Neural cell (in vitro differentiated cells): Measurements from ENCODE around the gene COL4A1.

ENCODE experiments used
- CTCF ChIP-seq: fragments of 450-650 bp; IDR thresholded peaks from 2 replicates; pipeline ENCODE4 v1.5.1; 2014; ENCODE audit warnings: antibody characterized with exemption, mild to moderate bottlenecking, moderate library complexity; ENCODE audit not compliant: poor library complexity, severe bottlenecking
- EZH2 ChIP-seq: fragments of 200-600, 300-800 bp; shearing (Covaris generic), sonication (generic); IDR thresholded peaks from 2 replicates; pipeline ENCODE4 v1.6.1; 2014; ENCODE audit warnings: antibody characterized with exemption, low read length, borderline replicate concordance, mild to moderate bottlenecking; ENCODE audit not compliant: insufficient read depth, poor library complexity, severe bottlenecking
- RAD21 ChIP-seq: fragments of 450-650 bp; conservative IDR thresholded peaks from 2 replicates; pipeline ENCODE4 v1.6.1; 2014; ENCODE audit warnings: antibody characterized with exemption, mild to moderate bottlenecking, moderate library complexity
- REST ChIP-seq: IDR thresholded peaks from 2 replicates; pipeline ENCODE4 v1.6.1; 2012; ENCODE audit warnings: borderline replicate concordance
- SMC3 ChIP-seq: fragments of 450-650 bp; conservative IDR thresholded peaks from 2 replicates; pipeline ENCODE4 v1.6.1; 2014; ENCODE audit warnings: antibody characterized with exemption, mild to moderate bottlenecking, moderate library complexity; ENCODE audit not compliant: poor library complexity
- TAF1 ChIP-seq: IDR thresholded peaks from 2 replicates; pipeline ENCODE4 v1.6.1; 2012; ENCODE audit warnings: low read depth

- TF ChIP-seq CTCF: no peak
- TF ChIP-seq REST: no peak
- no peak for TF ChIP-seq EZH2
- TF ChIP-seq SMC3: no peak
- no peak for TF ChIP-seq TAF1
- TF ChIP-seq RAD21: no peak
Observed at GRCh38 chr13:110110783-110111182, 196.2 kb downstream of the COL4A1 start.
